ENCODE data around the gene GALE.
A peak's percentile ranks its signal among the peaks of the same experiment; 100 is the strongest.

DNA sequence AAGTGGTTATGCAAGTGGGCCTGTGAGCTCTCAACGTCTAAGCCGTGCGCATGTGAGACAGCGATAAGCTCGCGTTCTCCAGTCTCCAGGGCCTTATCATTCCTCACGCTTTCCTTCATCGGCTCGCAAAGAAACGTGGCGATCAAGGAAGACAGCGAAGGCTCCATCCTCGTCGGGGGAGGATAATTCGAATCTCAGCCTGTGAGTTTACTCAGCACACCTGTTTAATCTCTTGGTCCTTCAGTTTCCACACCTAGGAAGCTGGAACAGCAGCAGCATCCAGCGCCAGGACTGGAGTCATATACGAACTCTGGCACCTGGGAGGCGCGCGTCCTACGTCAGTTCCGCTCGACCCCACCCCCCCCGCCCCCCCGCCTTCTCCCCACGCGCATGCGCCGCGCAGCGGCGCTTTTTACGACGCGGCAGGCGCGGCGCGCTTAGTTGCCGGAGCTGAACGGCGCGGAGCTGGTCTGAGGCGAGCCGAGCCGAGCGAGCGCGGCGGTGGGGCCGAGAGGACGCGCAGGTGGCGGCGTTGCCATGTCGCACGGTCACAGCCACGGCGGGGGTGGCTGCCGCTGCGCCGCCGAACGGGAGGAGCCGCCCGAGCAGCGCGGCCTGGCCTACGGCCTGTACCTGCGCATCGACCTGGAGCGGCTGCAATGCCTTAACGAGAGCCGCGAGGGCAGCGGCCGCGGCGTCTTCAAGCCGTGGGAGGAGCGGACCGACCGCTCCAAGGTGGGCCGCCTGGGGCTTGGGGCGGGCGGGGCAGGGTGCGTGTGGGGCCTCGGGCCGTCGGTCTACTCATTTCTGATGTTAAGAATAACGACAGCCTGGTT is 22.4 kb downstream of the GALE start, which contains the start of gene PITHD1:
- TF ChIP-seq, protein P1, sequence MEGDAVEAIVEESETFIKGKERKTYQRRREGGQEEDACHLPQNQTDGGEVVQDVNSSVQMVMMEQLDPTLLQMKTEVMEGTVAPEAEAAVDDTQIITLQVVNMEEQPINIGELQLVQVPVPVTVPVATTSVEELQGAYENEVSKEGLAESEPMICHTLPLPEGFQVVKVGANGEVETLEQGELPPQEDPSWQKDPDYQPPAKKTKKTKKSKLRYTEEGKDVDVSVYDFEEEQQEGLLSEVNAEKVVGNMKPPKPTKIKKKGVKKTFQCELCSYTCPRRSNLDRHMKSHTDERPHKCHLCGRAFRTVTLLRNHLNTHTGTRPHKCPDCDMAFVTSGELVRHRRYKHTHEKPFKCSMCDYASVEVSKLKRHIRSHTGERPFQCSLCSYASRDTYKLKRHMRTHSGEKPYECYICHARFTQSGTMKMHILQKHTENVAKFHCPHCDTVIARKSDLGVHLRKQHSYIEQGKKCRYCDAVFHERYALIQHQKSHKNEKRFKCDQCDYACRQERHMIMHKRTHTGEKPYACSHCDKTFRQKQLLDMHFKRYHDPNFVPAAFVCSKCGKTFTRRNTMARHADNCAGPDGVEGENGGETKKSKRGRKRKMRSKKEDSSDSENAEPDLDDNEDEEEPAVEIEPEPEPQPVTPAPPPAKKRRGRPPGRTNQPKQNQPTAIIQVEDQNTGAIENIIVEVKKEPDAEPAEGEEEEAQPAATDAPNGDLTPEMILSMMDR (IDR thresholded peaks at IDR 0.05) = no peak
- peak; percentile 70 for TF ChIP-seq POLR2A (IDR thresholded peaks at IDR 0.05)
